Sigmoid colon (tissue), 4 donors: ENCODE data around the gene F11R.
"Not testable (repeated sequence)": the region's sequence is repeated elsewhere in the genome, so short reads cannot be mapped to it uniquely, and the experiment has no call there.

Experiments used
- CTCF ChIP-seq, 4 experiments: fragments of 450-650 bp in 3 of 4; fragments of 200-600 bp in 1 of 4; IDR thresholded peaks; one replicate each; pipeline ENCODE4 v1.5.1; 2016 to 2019; ENCODE audit warnings: antibody characterized with exemption in 4 of 4, mild to moderate bottlenecking in 3 of 4, moderate library complexity in 2 of 4
- EP300 ChIP-seq, 4 donors: sonication (generic); formaldehyde crosslinking; IDR thresholded peaks; one replicate each; pipeline ENCODE4 v1.6.1; 2017; ENCODE audit warnings: antibody characterized with exemption in 4 of 4

GRCh38 chr1:161022432-161022831, 1.5 kb upstream of the F11R start:
- TF ChIP-seq EP300, CTCF (IDR thresholded peaks at IDR 0.05): not testable (repeated sequence)
